ENCODE data around the gene STC2.

GRCh38 chr5:173265433-173265832 is 62.8 kb downstream of the STC2 start:
- TF ChIP-seq POLR2A (IDR thresholded peaks at IDR 0.05) (no peak), CTCF (IDR thresholded peaks at IDR 0.05) (no peak)

All from testis (tissue), 2 donors.